ENCODE measurements around the gene ATP10A.

- TF ChIP-seq, protein P1, sequence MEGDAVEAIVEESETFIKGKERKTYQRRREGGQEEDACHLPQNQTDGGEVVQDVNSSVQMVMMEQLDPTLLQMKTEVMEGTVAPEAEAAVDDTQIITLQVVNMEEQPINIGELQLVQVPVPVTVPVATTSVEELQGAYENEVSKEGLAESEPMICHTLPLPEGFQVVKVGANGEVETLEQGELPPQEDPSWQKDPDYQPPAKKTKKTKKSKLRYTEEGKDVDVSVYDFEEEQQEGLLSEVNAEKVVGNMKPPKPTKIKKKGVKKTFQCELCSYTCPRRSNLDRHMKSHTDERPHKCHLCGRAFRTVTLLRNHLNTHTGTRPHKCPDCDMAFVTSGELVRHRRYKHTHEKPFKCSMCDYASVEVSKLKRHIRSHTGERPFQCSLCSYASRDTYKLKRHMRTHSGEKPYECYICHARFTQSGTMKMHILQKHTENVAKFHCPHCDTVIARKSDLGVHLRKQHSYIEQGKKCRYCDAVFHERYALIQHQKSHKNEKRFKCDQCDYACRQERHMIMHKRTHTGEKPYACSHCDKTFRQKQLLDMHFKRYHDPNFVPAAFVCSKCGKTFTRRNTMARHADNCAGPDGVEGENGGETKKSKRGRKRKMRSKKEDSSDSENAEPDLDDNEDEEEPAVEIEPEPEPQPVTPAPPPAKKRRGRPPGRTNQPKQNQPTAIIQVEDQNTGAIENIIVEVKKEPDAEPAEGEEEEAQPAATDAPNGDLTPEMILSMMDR (IDR thresholded peaks at IDR 0.05) = no peak
- no peak for TF ChIP-seq POLR2A (IDR thresholded peaks at IDR 0.05)
- no peak for TF ChIP-seq POLR2AphosphoS5 (IDR thresholded peaks at IDR 0.05)
These were observed 138.2 kb downstream of the ATP10A start for GRCh38 chr15:25724899-25725298.
